Left lung (tissue), 10 donors: ENCODE data around the gene ARFGAP1. TPM values are rescaled to one million over a fixed set of nuclear protein-coding genes. Genes with fewer than 3 reads are reported as not detected.

Source experiments
- ATAC-seq: fragments of 200-7000 bp; cut with Tn5 transposase; one replicate; pipeline ENCODE4 v1.9.1; 2020; ENCODE audit warnings: moderate library complexity
- DNase-seq, 4 donors: peaks; one replicate each; pipeline ENCODE4 v3.0.0-alpha.2; 2013 to 2020
- H3K27ac ChIP-seq, 2 donors: fragments of 200-600 bp; sonication (generic) in 1 of 2; one replicate each; pipeline versions ENCODE4 v1.5.0 to v1.8.0; 2020 to 2021
- H3K27me3 ChIP-seq, 2 donors: fragments of 200-600 bp; sonication (generic) in 1 of 2; one replicate each; pipeline versions ENCODE4 v1.5.0 to v1.8.0; 2020 to 2021
- H3K36me3 ChIP-seq, 2 donors: fragments of 200-600 bp; sonication (generic) in 1 of 2; one replicate each; pipeline versions ENCODE4 v1.5.0 to v1.8.0; 2020 to 2021
- H3K4me1 ChIP-seq, 2 donors: fragments of 200-600 bp; one replicate each; pipeline ENCODE4 v1.8.0; 2021
- H3K4me3 ChIP-seq, 2 donors: fragments of 200-600 bp; sonication (generic) in 1 of 2; one replicate each; pipeline versions ENCODE4 v1.5.0 to v1.8.0; 2020 to 2021; ENCODE audit warnings: mild to moderate bottlenecking in 1 of 2
- H3K9me3 ChIP-seq, 2 donors: fragments of 200-600 bp; sonication (generic) in 1 of 2; one replicate each; pipeline versions ENCODE4 v1.5.0 to v1.8.0; 2020 to 2021
- CTCF ChIP-seq, 2 donors: fragments of 200-600 bp; sonication (generic) in 1 of 2; IDR thresholded peaks; one replicate each; pipeline versions ENCODE4 v1.5.0 to v1.8.0; 2021; ENCODE audit warnings: antibody characterized with exemption in 2 of 2
- intact Hi-C, 2 donors: fragments of 100-400 bp; cut with DNase I; formaldehyde crosslinking; loops; one replicate each; pipeline versions ENCODE4 v1.11.2 to v1.14.2; 2022
- polyA plus RNA-seq, 6 donors: library from polyadenylated mRNA; unstranded; fragments of 120-200 nt; gene quantifications; one replicate each; pipeline ENCODE4 v1.2.1, GENCODE V29; 2013; ENCODE audit not compliant: insufficient read length in 6 of 6
- total RNA-seq, 2 donors: library from RNA; stranded (reverse); fragmentation: NEBNext Ultra II Directional; extraction: Animal tissue kit (Norgen Biotek cat#: 25700); gene quantifications; one replicate each; pipeline ENCODE4 v1.2.1, GENCODE V29; 2021
- donor health status: DM: no; HTN: yes; CAD: no.
- donor health status: DM: no; HTN: no; CAD: no.

ARFGAP1 gene
- total and polyA plus RNA-seq, 8 donors = 53.1 to 87.5 (median 70.2) TPM

- DNase-seq (peak in 2 of 4 donors; percentile 71 to 76), ATAC-seq (peak; percentile 81)
- H3K36me3 ChIP-seq = no peaks in the 10 kb centered on the region
- intact Hi-C loops = no loop called here
- H3K27ac ChIP-seq = no peak overlapping the region
- no peaks in the 10 kb centered on the region for H3K9me3 ChIP-seq
- no peak overlapping the region for H3K4me3 ChIP-seq
- H3K4me1 ChIP-seq = no peaks in the 10 kb centered on the region
- TF ChIP-seq CTCF (IDR thresholded peaks at IDR 0.05) = peak; percentile 15 to 30
- peaks cover 3 to 79% of the 10 kb centered on the region in 2 donors for H3K27me3 ChIP-seq
Measured at GRCh38 chr20:63230800-63231268, 41.8 kb upstream of the ARFGAP1 start.

DNA sequence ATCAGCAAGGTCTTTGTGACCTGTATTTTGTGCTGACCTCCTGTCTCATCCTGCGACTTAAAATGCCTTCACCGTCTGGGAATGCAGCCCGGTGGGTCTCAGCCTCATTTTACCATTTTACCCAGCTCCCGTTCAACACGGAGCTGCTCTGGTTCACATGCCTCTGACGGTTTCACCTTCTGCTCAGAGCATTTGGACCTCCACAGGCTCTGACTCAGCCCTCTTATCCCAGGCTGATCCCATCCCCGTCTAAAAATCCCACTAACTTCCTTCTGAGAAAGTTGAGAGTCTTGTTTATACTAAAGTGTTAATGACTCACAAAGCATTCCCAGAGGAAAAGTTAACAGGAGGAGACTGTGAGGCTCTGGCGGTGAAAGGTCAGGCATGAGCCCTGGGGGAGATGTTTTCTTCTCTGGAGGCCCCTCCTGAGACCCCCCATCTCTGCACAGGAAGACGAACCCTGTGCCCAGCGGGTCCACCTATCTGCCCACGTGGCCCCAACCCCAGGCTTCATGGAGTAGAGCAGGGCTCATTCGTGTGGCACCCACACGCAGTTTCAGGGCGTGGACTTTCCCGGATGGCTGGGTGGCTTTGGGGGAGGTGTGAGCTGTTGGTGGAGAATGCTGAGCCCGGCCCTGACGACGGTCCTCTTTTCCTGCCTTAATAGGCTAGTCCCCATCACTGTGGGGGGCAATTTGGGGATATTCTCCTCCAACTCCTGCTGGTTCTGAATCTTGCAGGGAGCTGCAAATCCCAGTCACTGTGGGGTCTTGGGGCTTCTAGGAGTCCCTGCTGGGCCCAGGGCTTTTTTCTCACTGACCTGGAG is 40.2 kb upstream of the ARFGAP1 start:
- peaks cover 3 to 95% of the 10 kb centered on the region in 2 donors for H3K27me3 ChIP-seq
- ATAC-seq = peak; percentile 38

DNA sequence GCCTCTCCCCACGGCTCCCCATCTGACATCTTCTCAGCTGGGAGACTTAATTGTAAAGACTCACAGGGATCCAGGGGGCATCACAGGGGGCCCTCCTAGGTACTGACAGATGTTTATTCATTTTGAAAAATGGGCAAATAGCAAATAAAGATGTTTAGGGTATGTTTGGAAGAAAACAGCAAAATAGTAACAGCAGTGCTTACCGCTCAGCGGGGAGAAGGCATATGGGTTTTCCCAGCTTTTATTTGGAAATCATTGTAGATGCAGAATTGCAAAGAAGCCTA is 39.6 kb upstream of the ARFGAP1 start:
- ATAC-seq = no peak
- Histone ChIP-seq H3K36me3 (no peaks in the 10 kb centered on the region), H3K9me3 (no peaks in the 10 kb centered on the region), H3K27ac (no peak overlapping the region), H3K4me3 (no peak overlapping the region), H3K27me3 (peaks cover 3 to 97% of the 10 kb centered on the region in 2 donors), H3K4me1 (no peaks in the 10 kb centered on the region)
- intact Hi-C loops = no loop called here
- TF ChIP-seq CTCF (IDR thresholded peaks at IDR 0.05) = no peak
- no peak for DNase-seq

More for the DNA sequence above, 40.2 kb upstream of the ARFGAP1 start:
- H3K36me3 ChIP-seq = no peaks in the 10 kb centered on the region
- H3K9me3 ChIP-seq = no peaks in the 10 kb centered on the region
- no peak overlapping the region for H3K27ac ChIP-seq
- H3K4me1 ChIP-seq = no peaks in the 10 kb centered on the region
- intact Hi-C loops = no loop called here
- no peak overlapping the region for H3K4me3 ChIP-seq
- TF ChIP-seq CTCF (IDR thresholded peaks at IDR 0.05) = no peak
- DNase-seq = peak in 1 of 4 donors; percentile 49

DNA sequence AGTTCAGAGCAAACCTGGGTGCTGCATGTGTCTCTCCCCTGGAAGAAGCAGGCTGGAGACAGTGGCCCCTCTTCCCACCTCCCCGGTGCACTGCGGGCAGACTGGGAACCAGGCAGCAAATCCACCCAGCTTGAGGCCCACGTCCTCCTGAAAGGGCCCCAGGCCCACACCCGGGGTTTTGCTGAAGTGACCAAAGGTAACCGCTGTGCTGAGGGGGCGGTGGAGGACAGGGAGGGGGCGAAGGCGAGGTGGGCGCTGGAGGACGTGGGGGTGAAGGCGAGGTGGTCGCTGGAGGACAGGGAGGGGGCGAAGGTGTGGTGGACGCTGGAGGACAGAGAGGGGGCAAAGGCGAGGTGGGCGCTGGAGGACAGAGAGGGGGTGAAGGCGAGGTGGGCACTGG is 38.7 kb upstream of the ARFGAP1 start:
- TF ChIP-seq CTCF (IDR thresholded peaks at IDR 0.05) = no peak

DNA sequence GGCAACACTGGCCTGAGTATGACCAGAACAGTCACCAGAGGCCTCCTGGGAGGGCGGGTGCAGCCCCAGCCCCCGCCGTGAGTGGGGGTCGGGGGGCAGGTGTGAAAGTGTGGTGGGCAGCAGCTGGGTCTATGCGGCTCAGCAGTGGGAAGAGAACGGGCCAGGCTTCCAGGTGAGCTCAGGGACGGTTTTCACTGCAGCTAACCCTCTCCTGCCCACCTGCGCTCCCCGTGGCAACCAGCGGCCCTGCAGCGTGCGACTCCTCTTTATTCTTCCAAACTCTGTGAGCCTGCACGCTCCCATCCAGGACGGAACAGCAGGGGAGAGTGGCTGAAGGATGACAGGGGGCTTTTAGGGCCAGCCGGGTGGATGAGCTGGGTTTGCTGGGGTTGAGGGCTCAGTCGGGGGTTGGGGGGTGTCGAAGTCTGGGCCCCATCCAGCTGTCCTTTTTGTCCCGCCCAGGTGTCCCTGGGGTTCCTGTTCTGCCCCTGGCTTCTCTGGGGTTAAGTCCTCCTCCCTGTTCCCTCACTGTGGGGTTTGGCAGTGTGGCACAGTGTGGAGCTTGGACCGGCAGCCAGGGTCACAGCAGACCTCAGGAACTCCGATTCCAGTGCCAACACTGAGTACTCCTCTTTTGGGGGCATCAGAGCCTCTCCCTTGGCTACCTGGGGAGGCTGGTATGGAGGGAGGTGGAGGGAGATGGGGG is 37.8 kb upstream of the ARFGAP1 start:
- H3K4me1 ChIP-seq = no peaks in the 10 kb centered on the region
- peaks cover 0 to 98% of the 10 kb centered on the region in 2 donors for H3K27me3 ChIP-seq
- DNase-seq (no peak), ATAC-seq (peak; percentile 46)
- no peak overlapping the region for H3K27ac ChIP-seq
- no peak overlapping the region for H3K4me3 ChIP-seq
- intact Hi-C loops = no loop called here
- H3K36me3 ChIP-seq = no peaks in the 10 kb centered on the region
- TF ChIP-seq CTCF (IDR thresholded peaks at IDR 0.05) = no peak
- no peaks in the 10 kb centered on the region for H3K9me3 ChIP-seq

More for the DNA sequence above, 38.7 kb upstream of the ARFGAP1 start:
- Histone ChIP-seq H3K27ac (no peak overlapping the region), H3K36me3 (no peaks in the 10 kb centered on the region), H3K4me1 (no peaks in the 10 kb centered on the region), H3K27me3 (peaks cover 0 to 97% of the 10 kb centered on the region in 2 donors), H3K9me3 (no peaks in the 10 kb centered on the region), H3K4me3 (no peak overlapping the region)
- intact Hi-C loops = no loop called here
- ATAC-seq (no peak), DNase-seq (peak in 1 of 4 donors; percentile 59)
